Peyer's patch (tissue), 4 donors: ENCODE data around the gene ZNF683.

ENCODE experiments used
- CTCF ChIP-seq, 6 experiments: fragments of 450-650 bp in 4 of 6; fragments of 200-600 bp in 2 of 6; sonication (generic) in 1 of 6; IDR thresholded peaks; one replicate each; pipeline ENCODE4 v1.5.1; 2017 to 2019; ENCODE audit warnings: antibody characterized with exemption in 6 of 6, mild to moderate bottlenecking in 3 of 6, moderate library complexity in 1 of 6
- POLR2A ChIP-seq, 2 donors: fragments of 450-650 bp; IDR thresholded peaks; one replicate each; pipeline ENCODE4 v1.5.1; 2017; ENCODE audit warnings: antibody characterized with exemption in 2 of 2, mild to moderate bottlenecking in 2 of 2, moderate library complexity in 2 of 2

- no peak for TF ChIP-seq CTCF (IDR thresholded peaks at IDR 0.05)
- TF ChIP-seq POLR2A (IDR thresholded peaks at IDR 0.05) = no peak
Measured at GRCh38 chr1:26322042-26322331, 50.6 kb downstream of the ZNF683 start.
